ENCODE measurements around the gene CPSF7. TPM values are rescaled to one million over a fixed set of nuclear protein-coding genes. Genes with fewer than 3 reads are reported as not detected.

The CPSF7 gene
- total and polyA plus RNA-seq, 10 of the 15 experiments (the other 5 are each of a cell fraction or from before 2014, with no cell fraction given), result 14.9 to 93.1 (median 60.9) TPM

DNA sequence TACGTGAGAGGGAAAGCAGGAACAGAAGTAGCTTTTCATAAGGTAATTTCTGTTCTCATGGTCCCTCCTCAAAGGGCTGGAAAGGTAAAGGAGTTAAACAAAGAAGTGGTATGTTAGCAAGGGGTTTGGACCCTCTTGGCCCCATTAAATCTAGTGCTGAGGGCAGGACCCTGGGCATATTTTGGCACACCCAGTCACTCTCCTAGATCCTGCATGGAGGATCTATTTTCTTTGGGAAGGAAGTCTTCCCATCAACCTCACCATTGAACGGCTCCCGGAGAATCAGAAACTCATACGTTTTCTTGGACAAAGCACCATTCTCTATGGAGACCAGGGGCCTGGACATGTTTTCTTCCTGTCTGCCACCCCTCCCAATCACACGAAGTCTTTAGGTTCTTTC lies 25.7 kb downstream of the CPSF7 start:
- ATAC-seq, result no peak
- H3K9me3 ChIP-seq (replicated peaks; ENCODE audit: control insufficient read depth, insufficient read depth, low read length), result no peaks in the 10 kb centered on the region
- no peaks in the 10 kb centered on the region for H3K4me1 ChIP-seq (ENCODE audit: control insufficient read depth, insufficient read depth, low read length)
- TSS peak; percentile 50 for BruUV-seq (replicated peaks)
- ChIA-PET RAD21 (ENCODE audit: unreplicated experiment) (no interaction called here), CTCF (interaction anchor here (2.1 kb wide), 1 partner anchor 32 kb away, joined by 5 read pairs; no protein-coding TSS in a partner anchor), SMC1A (ENCODE audit: uncharacterized antibody, unreplicated experiment) (no interaction called here), POLR2A (no interaction called here)
- no peak for DNase-seq (ENCODE audit: low read depth, low spot score)
- H3K36me3 ChIP-seq (ENCODE audit: control insufficient read depth in 2 of 2, insufficient read depth in 2 of 2, low read length in 1 of 2), result peaks cover 19 to 43% of the 10 kb centered on the region in 2 experiments
- WGBS (ENCODE audit: insufficient coverage, insufficient replicate concordance, low lambda C conversion rate, missing lambda C conversion rate), result 80% methylated on average over 5 of the region's 5 CpGs
- intact Hi-C loops (cut with micrococcal nuclease; ENCODE audit: unreplicated experiment) (no loop called here), in situ Hi-C loops (cut with MboI) (no loop called here)
- FAIRE-seq, result no peak
- no peak overlapping the region for H3K27ac ChIP-seq (ENCODE audit: control insufficient read depth, insufficient read depth)
- H3K4me2 ChIP-seq (ENCODE audit: control insufficient read depth, insufficient read depth), result no peak overlapping the region
- no peaks in the 10 kb centered on the region; the same call in 1 of the 2 replicates for H4K20me1 ChIP-seq (ENCODE audit: control insufficient read depth, insufficient read depth)
- H3K9ac ChIP-seq (ENCODE audit: control insufficient read depth, insufficient read depth, low read length), result no peak overlapping the region
- H3K4me3 ChIP-seq, result no peak overlapping the region
- H3K79me2 ChIP-seq (ENCODE audit: control insufficient read depth, insufficient read depth, low read length), result no peaks in the 10 kb centered on the region
- H3K27me3 ChIP-seq (replicated peaks in 1 of 2; ENCODE audit: control insufficient read depth in 2 of 2, insufficient read depth in 2 of 2, low read length in 1 of 2), result no peaks in the 10 kb centered on the region
- H2AFZ ChIP-seq (ENCODE audit: control insufficient read depth, low read depth, low read length), result no peak overlapping the region
- no peak for TF ChIP-seq ZBTB11 (CRISPR knock-in tag; IDR thresholded peaks at IDR 0.05)
- no peak for TF ChIP-seq ATF7 (IDR thresholded peaks at IDR 0.05; ENCODE audit: low read depth)
- no peak for TF ChIP-seq FOXK2 (IDR thresholded peaks at IDR 0.05)
- TF ChIP-seq RAD51 (IDR thresholded peaks at IDR 0.05), result no peak
- TF ChIP-seq BRCA1 (IDR thresholded peaks at IDR 0.05; ENCODE audit: low read depth, low read length), result no peak
- TF ChIP-seq, protein P1, sequence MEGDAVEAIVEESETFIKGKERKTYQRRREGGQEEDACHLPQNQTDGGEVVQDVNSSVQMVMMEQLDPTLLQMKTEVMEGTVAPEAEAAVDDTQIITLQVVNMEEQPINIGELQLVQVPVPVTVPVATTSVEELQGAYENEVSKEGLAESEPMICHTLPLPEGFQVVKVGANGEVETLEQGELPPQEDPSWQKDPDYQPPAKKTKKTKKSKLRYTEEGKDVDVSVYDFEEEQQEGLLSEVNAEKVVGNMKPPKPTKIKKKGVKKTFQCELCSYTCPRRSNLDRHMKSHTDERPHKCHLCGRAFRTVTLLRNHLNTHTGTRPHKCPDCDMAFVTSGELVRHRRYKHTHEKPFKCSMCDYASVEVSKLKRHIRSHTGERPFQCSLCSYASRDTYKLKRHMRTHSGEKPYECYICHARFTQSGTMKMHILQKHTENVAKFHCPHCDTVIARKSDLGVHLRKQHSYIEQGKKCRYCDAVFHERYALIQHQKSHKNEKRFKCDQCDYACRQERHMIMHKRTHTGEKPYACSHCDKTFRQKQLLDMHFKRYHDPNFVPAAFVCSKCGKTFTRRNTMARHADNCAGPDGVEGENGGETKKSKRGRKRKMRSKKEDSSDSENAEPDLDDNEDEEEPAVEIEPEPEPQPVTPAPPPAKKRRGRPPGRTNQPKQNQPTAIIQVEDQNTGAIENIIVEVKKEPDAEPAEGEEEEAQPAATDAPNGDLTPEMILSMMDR (IDR thresholded peaks at IDR 0.05 in 2 of 3, conservative IDR thresholded peaks at IDR 0.05 in 1 of 3; ENCODE audit: control insufficient read depth in 2 of 3, extremely low read depth in 1 of 3, insufficient read depth in 1 of 3, low read depth in 3 of 3, low read length in 3 of 3), result no peak
- TF ChIP-seq POLR2AphosphoS2 (IDR thresholded peaks at IDR 0.05; ENCODE audit: low read depth, low read length), result no peak
- TF ChIP-seq CREM (IDR thresholded peaks at IDR 0.05; ENCODE audit: low read depth), result no peak
- TF ChIP-seq KDM1A (IDR thresholded peaks at IDR 0.05; ENCODE audit: borderline replicate concordance), result no peak
- TF ChIP-seq GABPA (IDR thresholded peaks at IDR 0.05; ENCODE audit: low read depth), result no peak
- no peak for TF ChIP-seq ZBTB33 (IDR thresholded peaks at IDR 0.05)
- TF ChIP-seq SPI1 (IDR thresholded peaks at IDR 0.05; ENCODE audit: borderline replicate concordance, insufficient read depth, low read depth, low read length), result no peak
- no peak for TF ChIP-seq CREB1 (IDR thresholded peaks at IDR 0.05; ENCODE audit: low read depth)
- TF ChIP-seq ZNF217 (IDR thresholded peaks at IDR 0.05), result no peak
- TF ChIP-seq, protein P2, sequence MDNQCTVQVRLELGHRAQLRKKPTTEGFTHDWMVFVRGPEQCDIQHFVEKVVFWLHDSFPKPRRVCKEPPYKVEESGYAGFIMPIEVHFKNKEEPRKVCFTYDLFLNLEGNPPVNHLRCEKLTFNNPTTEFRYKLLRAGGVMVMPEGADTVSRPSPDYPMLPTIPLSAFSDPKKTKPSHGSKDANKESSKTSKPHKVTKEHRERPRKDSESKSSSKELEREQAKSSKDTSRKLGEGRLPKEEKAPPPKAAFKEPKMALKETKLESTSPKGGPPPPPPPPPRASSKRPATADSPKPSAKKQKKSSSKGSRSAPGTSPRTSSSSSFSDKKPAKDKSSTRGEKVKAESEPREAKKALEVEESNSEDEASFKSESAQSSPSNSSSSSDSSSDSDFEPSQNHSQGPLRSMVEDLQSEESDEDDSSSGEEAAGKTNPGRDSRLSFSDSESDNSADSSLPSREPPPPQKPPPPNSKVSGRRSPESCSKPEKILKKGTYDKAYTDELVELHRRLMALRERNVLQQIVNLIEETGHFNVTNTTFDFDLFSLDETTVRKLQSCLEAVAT (IDR thresholded peaks at IDR 0.05), result no peak
